GM12873 (cell line): Measurements from ENCODE around the gene TSPO.

Source experiments
- TF ChIP-seq, protein P1 (sequence below): IDR thresholded peaks from 2 replicates; pipeline ENCODE4 v1.5.1; 2012; ENCODE audit warnings: low read depth, mild to moderate bottlenecking, moderate library complexity, low read length, control low read depth; ENCODE audit not compliant: insufficient read depth; ENCODE audit errors: missing control alignments

The TSPO gene

GRCh38 chr22:43173976-43174720 lies 22.8 kb downstream of the TSPO start:
- TF ChIP-seq, protein P1, sequence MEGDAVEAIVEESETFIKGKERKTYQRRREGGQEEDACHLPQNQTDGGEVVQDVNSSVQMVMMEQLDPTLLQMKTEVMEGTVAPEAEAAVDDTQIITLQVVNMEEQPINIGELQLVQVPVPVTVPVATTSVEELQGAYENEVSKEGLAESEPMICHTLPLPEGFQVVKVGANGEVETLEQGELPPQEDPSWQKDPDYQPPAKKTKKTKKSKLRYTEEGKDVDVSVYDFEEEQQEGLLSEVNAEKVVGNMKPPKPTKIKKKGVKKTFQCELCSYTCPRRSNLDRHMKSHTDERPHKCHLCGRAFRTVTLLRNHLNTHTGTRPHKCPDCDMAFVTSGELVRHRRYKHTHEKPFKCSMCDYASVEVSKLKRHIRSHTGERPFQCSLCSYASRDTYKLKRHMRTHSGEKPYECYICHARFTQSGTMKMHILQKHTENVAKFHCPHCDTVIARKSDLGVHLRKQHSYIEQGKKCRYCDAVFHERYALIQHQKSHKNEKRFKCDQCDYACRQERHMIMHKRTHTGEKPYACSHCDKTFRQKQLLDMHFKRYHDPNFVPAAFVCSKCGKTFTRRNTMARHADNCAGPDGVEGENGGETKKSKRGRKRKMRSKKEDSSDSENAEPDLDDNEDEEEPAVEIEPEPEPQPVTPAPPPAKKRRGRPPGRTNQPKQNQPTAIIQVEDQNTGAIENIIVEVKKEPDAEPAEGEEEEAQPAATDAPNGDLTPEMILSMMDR: no peak

DNA sequence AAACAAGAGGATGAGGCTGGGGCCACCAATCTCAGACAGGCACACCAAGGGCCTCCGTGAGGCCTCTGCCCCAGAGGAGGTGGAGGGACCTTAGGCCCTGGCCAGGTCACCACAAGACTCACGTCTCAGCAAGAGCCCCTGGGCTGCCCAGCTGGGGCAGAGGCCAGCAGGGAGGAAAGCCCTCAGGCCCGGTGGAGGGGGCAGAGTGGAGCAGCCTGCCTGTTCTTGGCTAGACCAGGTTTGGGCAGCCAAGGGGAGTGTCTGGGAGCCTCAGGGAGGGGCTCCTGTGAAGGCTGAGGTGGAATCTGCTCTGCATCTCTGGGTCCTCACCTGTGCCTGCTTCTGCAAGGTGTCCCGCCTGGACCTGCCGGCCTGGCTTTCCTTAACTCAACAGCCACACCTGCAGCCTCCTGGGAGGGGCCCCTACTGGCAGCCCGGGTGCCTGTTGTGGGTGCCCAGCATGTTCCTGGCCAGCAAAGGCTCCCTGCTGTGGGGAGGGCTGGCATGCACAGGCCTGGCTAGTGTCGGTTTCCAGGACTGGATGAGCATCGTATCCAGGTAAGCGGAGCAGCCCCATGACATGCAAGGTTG lies 23.7 kb downstream of the TSPO start:
- TF ChIP-seq, protein P1: no peak

DNA sequence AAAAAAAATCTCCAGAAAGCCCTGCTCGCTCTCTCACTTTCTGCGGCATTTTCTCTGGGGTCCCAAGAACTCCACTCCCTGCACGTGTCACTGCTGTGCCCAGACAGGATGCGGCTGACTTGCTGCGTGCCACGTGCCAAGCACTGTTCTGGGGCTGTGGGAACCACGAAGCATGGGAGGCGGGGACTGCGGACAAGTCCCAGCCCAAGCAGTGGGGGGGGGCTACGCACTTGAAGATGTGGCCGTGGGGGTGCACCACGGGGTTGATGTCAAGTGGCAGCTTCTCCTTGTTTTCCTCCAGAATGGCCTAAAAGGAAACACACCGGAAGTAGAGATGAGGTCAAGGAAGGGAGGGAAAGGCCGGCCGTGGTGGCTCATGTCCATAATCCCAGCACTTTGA lies 24.7 kb downstream of the TSPO start:
- TF ChIP-seq, protein P1: no peak

- TF ChIP-seq, protein P1: no peak
These were observed 26.1 kb downstream of the TSPO start for GRCh38 chr22:43177479-43177878.

DNA sequence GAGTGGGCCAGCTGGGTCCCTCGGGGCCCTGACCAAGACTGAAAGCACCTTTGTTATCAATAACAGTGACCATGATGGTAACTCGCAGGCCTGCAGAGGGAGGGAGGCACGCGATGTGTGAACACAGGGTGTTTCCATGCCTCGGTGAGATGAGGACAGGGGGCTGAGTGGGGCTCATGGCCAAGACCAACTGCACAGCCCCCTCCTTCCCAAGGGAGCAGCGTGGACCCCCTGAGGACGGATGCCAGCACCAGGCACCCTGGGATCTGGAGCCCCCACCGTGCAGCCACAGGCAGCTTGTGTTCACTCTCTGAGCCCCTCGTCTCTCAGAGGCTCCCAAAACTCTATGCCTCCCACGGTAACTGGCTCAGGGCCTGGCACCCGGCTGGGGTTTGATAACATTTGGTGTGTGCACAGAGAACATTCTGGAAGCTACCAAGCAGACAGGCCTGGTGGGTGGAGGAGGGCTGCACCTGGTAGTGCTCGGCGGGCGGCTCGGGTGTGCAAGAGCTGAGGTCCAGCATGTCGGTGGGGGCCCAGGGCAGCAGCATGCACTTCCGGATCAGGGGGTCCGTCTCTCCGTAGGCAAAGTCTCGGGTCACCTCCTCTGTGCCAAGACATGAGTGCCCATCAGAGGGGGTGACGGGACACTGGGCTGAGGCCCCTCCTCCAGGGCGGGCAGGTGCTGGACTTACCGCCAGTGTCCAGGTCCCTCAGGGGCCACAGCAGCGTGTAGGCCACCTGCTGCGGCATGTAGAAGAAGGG lies 28.0 kb downstream of the TSPO start:
- TF ChIP-seq, protein P1: no peak

GRCh38 chr22:43179911-43180195 lies 28.5 kb downstream of the TSPO start:
- TF ChIP-seq, protein P1: no peak

GRCh38 chr22:43180670-43181069 lies 29.3 kb downstream of the TSPO start:
- TF ChIP-seq, protein P1: no peak
